Activated T-helper 2 cell treated with anti-CD3 and anti-CD28 coated beads, Interferon-gamma antibody, Interleukin-2, Interleukin-4, amounts not matched to agents 10 μg/mL and 5 μg/mL and 100 μg/mL, durations not matched to agents 14 hours and 24 hours and 36 hours (primary cell): Measurements from ENCODE around the gene GNAI2. TPM values are rescaled to one million over a fixed set of nuclear protein-coding genes. Genes with fewer than 3 reads are reported as not detected.
"Not testable (repeated sequence)": the region's sequence is repeated elsewhere in the genome, so short reads cannot be mapped to it uniquely, and the experiment has no call there.

Source experiments
- DNase-seq: peaks from one replicate; pipeline ENCODE4 v3.0.0; 2021; ENCODE audit warnings: low spot score
- H3K27ac Mint-ChIP-seq: one replicate; pipeline ENCODE4 v1.8.0; 2021; ENCODE audit warnings: mixed read lengths
- H3K27me3 Mint-ChIP-seq: one replicate; pipeline ENCODE4 v1.8.0; 2021; ENCODE audit warnings: low read depth, mixed read lengths
- H3K36me3 Mint-ChIP-seq: one replicate; pipeline ENCODE4 v1.8.0; 2021; ENCODE audit warnings: low read depth, mixed read lengths
- H3K4me1 Mint-ChIP-seq: one replicate; pipeline ENCODE4 v1.8.0; 2021; ENCODE audit warnings: low read depth, mixed read lengths
- H3K4me3 Mint-ChIP-seq: one replicate; pipeline ENCODE4 v1.8.0; 2021; ENCODE audit warnings: low read depth, mild to moderate bottlenecking, moderate library complexity, mixed read lengths
- H3K9me3 Mint-ChIP-seq: one replicate; pipeline ENCODE4 v1.8.0; 2021; ENCODE audit warnings: mixed read lengths
- intact Hi-C: fragments of 100-400 bp; cut with micrococcal nuclease; formaldehyde crosslinking; loops from one replicate; pipeline ENCODE4 v1.15.1; 2023
- total RNA-seq: library from RNA; stranded (reverse); gene quantifications from 2 replicates; pipeline ENCODE4 v1.2.3, GENCODE V29; 2022

Gene GNAI2
- total RNA-seq, 1 donor from 2014 or later: 269 TPM

DNA sequence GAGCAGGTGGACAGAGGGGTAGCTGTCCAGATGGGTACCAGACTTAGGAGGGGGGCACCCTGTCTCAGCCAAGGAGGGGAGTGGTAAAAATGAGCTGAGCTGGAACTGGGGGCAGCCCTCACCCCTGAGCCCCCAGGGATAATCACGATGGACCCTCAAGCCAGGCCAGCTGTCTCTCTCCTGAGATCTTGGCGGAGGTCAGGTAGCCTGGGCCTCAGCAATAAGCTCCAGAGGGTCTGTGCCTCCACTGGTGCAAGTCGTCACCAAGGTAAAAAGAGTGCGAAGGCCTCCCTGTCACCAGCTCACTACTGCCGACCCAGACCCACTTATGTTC is 25.9 kb upstream of the GNAI2 start:
- no peak overlapping the region for H3K27ac Mint-ChIP-seq

DNA sequence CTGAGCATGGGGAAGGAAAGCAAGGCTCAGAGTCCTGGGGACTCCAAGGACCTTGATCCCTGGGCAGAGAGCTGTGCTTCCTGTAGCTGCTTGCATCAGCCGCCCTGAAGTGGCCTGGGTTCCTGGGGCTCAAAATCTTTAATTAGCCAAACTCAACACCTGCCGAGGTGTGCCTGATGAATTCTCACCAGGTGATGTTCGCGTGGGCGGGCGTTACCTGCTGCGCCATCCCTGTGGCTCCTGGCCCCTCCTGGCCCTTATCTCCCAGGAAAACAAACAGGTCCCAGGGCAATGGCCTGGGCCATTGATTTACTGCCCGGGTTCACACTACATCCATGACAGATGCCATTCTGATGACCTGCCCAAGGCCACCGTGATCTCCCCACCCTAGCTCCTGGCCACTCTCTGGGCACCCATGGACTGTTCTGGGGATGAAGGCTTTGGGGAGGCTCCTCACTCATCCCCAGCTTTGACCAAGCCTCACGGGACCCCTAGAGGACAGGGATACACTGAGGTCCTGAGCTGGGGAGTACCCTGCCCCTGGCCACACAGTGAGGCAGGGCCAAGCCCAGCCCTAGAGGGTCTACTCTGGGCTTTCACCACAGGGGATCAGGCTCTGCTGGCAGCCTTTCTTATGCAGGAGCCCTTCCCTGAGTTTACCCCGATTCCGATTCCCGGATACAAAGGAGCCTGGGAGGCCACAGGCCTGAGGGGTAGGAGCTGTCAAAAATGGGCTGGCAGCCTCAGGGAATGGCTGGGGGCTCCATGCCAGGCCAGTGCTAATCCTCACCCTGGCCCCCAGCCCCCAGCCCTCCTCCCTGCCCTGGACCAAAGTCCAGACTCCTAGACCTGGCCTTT is 25.3 kb upstream of the GNAI2 start:
- H3K4me1 Mint-ChIP-seq: no peaks in the 10 kb centered on the region
- H3K4me3 Mint-ChIP-seq: no peak overlapping the region
- H3K36me3 Mint-ChIP-seq: no peaks in the 10 kb centered on the region
- H3K27ac Mint-ChIP-seq: no peak overlapping the region
- no peaks in the 10 kb centered on the region for H3K9me3 Mint-ChIP-seq
- peaks cover 21% of the 10 kb centered on the region for H3K27me3 Mint-ChIP-seq
- DNase-seq: no peak
- intact Hi-C loops: no loop called here

More for the DNA sequence above, 25.9 kb upstream of the GNAI2 start:
- no peaks in the 10 kb centered on the region for H3K4me1 Mint-ChIP-seq
- no peaks in the 10 kb centered on the region for H3K9me3 Mint-ChIP-seq
- H3K36me3 Mint-ChIP-seq: no peaks in the 10 kb centered on the region
- peaks cover 21% of the 10 kb centered on the region for H3K27me3 Mint-ChIP-seq
- intact Hi-C loops: no loop called here
- no peak overlapping the region for H3K4me3 Mint-ChIP-seq
- no peak for DNase-seq

DNA sequence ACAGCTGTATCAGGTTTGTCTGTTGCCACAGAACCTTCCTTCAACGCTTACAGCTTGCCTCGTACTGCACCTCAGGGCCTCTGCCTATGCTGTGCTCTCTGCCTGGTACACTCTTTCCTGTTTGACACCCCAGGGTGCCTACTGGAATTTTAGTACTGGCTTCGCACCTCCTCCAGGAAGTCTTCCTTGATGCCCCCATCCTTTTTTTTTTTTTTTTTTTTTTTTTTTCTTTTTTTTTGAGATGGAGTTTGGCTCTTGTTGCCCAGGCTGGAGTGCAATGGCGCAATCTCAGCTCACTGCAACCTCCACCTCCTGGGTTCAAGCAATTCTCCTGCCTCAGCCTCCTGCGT is 24.7 kb upstream of the GNAI2 start:
- H3K4me1 Mint-ChIP-seq, H3K27ac Mint-ChIP-seq, H3K36me3 Mint-ChIP-seq, H3K4me3 Mint-ChIP-seq, H3K9me3 Mint-ChIP-seq, DNase-seq, intact Hi-C loops: not testable (repeated sequence)
- H3K27me3 Mint-ChIP-seq: peaks cover 17% of the 10 kb centered on the region

DNA sequence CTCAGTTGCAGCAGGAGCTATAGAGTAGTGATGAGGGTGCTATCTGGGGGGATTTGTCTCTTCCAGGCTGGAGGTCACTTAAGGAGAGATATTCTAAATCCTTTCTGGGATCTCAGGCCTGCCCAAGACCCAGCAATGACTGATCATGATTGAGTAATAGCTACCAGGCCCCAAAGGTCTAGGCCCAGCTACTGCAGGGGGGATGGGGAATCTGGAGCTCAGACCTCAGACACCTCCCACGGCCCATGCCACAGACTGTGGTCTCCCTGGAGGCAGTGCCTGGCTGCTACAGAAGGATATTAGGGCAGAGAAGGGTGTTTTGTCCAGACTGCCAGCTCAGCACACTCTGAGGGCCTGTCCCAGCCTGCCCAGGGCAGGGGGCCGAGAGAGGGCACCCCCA is 24.1 kb upstream of the GNAI2 start:
- Mint-ChIP-seq H3K36me3 (no peaks in the 10 kb centered on the region), H3K4me1 (no peaks in the 10 kb centered on the region), H3K27ac (no peak overlapping the region), H3K27me3 (peaks cover 11% of the 10 kb centered on the region), H3K9me3 (no peaks in the 10 kb centered on the region), H3K4me3 (no peak overlapping the region)
- no peak for DNase-seq
- intact Hi-C loops: no loop called here

DNA sequence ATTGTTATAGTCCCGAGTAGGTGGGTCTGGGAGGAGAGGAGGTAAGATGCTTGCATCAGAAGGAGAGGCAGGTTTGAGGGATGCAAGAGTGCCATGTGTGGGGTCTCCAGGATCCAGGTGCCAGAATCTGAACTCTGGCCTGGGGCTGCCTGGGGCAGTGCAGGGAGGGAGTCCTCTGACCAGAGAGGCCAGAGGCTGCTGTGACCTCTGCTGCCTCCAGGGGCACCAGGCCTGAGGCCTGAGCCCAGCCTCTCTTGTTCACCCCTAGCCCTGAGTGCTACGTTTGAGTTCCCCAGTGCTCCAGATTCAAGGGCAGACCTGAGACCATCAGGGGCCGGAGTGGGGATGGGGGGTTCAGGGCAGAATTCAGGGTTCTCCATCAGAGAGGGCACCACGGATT is 23.5 kb upstream of the GNAI2 start:
- DNase-seq: no peak
- no peaks in the 10 kb centered on the region for H3K9me3 Mint-ChIP-seq
- intact Hi-C loops: no loop called here
- H3K4me1 Mint-ChIP-seq: no peaks in the 10 kb centered on the region
- peaks cover 6% of the 10 kb centered on the region for H3K27me3 Mint-ChIP-seq
- no peak overlapping the region for H3K4me3 Mint-ChIP-seq
- H3K27ac Mint-ChIP-seq: no peak overlapping the region
- H3K36me3 Mint-ChIP-seq: no peaks in the 10 kb centered on the region

DNA sequence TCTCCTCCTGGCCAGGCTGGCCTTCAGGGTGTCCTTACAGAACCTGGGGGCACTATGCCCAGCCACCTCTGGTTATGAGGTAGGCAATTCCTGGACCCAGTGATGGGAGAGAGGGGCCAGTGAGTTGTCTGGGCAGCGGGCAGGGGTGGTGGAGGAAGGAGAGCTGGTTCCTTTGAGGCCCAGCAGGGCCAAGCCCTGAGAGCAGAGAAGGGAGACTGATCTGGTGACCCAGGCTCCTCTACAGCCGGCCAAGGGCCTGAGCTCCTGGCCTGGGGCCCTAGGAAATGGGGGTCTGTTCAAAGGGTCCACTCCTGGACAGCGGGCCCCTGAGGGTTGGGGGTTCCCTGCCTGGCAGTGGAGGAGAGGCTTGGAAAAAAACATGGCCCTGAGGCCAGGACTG is 23.0 kb upstream of the GNAI2 start:
- H3K4me1 Mint-ChIP-seq: no peaks in the 10 kb centered on the region
- no peaks in the 10 kb centered on the region for H3K9me3 Mint-ChIP-seq
- no peak for DNase-seq
- H3K27ac Mint-ChIP-seq: no peak overlapping the region
- H3K36me3 Mint-ChIP-seq: no peaks in the 10 kb centered on the region
- no peak overlapping the region for H3K4me3 Mint-ChIP-seq
- peaks cover 4% of the 10 kb centered on the region for H3K27me3 Mint-ChIP-seq
- intact Hi-C loops: no loop called here

DNA sequence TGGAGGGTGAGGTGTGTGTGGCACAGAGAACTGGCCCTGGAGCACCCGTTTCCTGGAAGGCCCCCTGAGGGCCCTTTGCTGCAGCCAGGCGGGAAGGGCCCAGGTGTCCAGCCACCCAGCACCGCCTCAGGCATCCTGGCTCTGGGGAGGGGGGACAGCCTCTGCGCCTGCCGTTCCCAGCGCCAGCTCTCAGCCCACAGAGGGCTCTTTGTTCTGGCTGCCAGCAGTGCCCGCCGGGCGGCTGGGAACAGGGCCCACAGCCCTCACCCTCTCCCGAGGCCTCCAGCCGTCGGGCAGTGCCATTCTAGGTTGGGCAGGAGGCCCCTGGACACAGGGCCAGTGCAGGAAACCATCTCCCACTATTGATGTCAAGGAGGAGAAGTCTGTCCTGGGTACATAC is 22.6 kb upstream of the GNAI2 start:
- H3K36me3 Mint-ChIP-seq: no peaks in the 10 kb centered on the region
- no peaks in the 10 kb centered on the region for H3K9me3 Mint-ChIP-seq
- H3K4me1 Mint-ChIP-seq: no peaks in the 10 kb centered on the region
- intact Hi-C loops: no loop called here
- H3K4me3 Mint-ChIP-seq: no peak overlapping the region
- H3K27me3 Mint-ChIP-seq: peaks cover 4% of the 10 kb centered on the region
- no peak overlapping the region for H3K27ac Mint-ChIP-seq
- no peak for DNase-seq

DNA sequence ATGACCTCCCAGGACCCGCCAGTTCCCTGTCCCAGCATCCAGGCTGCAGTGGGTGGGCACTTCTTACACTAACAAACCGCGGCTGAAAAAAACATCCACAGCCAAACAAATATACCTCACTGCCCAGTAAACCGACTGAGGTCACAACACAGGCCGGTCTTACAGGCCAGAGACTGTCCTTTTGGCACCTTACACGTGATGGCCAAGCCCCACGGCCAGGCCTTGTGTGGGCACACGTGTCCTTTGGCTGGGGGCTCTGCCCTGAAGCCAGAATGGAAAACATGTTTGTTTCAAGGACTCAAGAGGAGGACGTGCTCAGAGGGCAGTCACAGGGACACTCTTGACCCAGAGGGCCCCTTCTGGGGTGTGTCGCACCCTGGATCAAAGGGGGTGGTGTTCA is 21.2 kb upstream of the GNAI2 start:
- H3K27me3 Mint-ChIP-seq: no peaks in the 10 kb centered on the region
- no peaks in the 10 kb centered on the region for H3K4me1 Mint-ChIP-seq
- H3K27ac Mint-ChIP-seq: no peak overlapping the region
- intact Hi-C loops: no loop called here
- no peak overlapping the region for H3K4me3 Mint-ChIP-seq
- H3K9me3 Mint-ChIP-seq: no peaks in the 10 kb centered on the region
- no peak for DNase-seq
- H3K36me3 Mint-ChIP-seq: no peaks in the 10 kb centered on the region

DNA sequence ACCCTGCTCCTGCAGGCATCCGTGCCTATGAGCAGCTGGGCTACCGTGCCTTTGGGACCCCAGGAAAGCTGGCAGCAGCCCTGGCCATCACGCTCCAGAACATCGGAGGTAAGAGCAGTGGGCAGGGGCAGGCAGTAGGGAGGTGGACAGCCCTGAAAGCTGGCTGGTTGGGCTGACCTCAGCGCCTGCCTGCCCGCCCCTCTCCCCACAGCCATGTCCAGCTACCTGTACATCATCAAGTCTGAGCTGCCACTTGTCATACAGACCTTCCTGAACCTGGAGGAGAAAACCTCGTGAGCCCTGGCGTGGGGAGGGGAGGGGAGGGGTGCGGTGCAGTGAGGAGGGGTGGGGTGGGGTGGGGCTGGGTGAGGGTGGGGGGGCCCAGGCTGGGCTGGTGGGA is 20.5 kb upstream of the GNAI2 start:
- no peak for DNase-seq
- Mint-ChIP-seq H3K4me1 (no peaks in the 10 kb centered on the region), H3K27ac (no peak overlapping the region), H3K36me3 (no peaks in the 10 kb centered on the region), H3K27me3 (no peaks in the 10 kb centered on the region), H3K9me3 (no peaks in the 10 kb centered on the region), H3K4me3 (no peak overlapping the region)
- intact Hi-C loops: no loop called here

DNA sequence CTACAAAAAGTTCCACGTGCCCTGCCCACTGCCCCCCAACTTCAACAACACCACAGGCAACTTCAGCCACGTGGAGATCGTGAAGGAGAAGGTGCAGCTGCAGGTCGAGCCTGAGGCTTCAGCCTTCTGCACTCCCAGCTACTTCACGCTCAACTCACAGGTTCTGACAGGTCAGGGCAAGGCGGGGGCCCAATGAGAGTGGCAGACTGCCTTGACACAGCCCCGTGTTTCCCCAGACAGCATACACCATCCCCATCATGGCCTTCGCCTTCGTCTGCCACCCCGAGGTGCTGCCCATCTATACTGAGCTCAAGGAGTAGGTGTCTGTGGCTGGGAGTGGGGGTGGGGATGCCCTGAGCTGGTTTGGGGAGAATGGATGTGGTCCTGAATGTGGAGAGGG is 18.3 kb upstream of the GNAI2 start:
- Mint-ChIP-seq H3K4me3 (no peak overlapping the region), H3K36me3 (no peaks in the 10 kb centered on the region), H3K27ac (no peak overlapping the region), H3K27me3 (no peaks in the 10 kb centered on the region), H3K9me3 (no peaks in the 10 kb centered on the region), H3K4me1 (no peaks in the 10 kb centered on the region)
- no peak for DNase-seq
- intact Hi-C loops: no loop called here

DNA sequence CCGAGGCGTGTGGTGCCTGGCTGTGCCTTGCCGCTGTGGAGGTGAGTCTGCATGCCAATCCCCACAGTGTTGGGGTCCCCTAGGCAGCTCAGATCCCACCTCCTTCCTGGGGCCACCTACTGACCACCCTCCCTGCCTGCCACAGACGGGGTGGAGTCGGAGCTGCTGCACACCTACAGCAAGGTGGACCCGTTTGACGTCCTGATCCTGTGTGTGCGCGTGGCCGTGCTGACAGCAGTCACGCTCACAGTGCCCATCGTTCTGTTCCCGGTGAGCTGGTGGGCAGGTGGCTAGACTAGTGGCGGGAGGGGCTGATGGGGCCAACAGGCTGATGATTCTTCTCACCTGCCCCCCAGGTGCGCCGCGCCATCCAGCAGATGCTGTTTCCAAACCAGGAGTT is 17.6 kb upstream of the GNAI2 start:
- H3K36me3 Mint-ChIP-seq: no peaks in the 10 kb centered on the region
- intact Hi-C loops: no loop called here
- H3K27ac Mint-ChIP-seq: no peak overlapping the region
- no peaks in the 10 kb centered on the region for H3K9me3 Mint-ChIP-seq
- no peaks in the 10 kb centered on the region for H3K4me1 Mint-ChIP-seq
- H3K27me3 Mint-ChIP-seq: peaks cover 2% of the 10 kb centered on the region
- DNase-seq: no peak
- H3K4me3 Mint-ChIP-seq: no peak overlapping the region

DNA sequence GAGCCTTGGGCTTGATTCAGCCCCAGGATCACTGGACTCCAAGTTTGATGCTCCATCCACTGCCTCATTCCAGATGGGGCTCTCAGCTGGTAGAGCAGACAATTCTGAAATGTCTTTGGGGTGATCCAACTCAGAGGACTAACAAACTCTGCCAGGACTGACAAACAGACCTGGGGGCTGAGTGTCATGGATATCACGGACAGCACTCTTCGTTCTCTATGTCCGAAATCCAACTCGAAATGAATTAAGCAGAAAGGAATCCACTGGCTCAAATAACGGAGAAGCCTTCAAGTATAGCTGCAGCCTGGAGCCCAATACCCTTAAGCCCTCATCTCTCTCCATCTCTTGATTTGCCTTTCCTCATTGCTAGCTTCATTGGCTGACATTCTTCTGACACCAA is 16.7 kb upstream of the GNAI2 start:
- H3K4me3 Mint-ChIP-seq: no peak overlapping the region
- H3K27ac Mint-ChIP-seq: no peak overlapping the region
- intact Hi-C loops: no loop called here
- no peaks in the 10 kb centered on the region for H3K36me3 Mint-ChIP-seq
- peaks cover 5% of the 10 kb centered on the region for H3K27me3 Mint-ChIP-seq
- H3K4me1 Mint-ChIP-seq: no peaks in the 10 kb centered on the region
- no peak for DNase-seq
- H3K9me3 Mint-ChIP-seq: no peaks in the 10 kb centered on the region

DNA sequence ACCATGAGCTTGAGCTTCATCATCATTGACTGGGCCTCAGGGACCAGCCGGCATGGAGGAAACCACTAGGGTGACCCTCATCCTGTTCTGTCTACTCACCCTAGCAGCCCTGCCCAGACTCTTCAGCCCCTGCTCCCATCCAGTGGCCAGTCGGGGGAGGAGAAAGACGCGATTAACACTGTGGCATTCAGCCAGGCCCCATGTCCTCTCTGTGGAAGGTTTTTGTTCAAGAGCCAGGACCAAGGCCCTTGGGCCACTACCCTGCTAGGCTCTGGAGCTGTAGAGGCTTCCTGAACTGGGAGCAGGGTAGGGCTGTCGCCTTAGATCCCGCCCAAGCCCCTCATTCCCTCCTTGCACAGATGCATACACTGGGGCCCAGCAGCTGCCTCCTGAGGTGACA is 15.9 kb upstream of the GNAI2 start:
- Mint-ChIP-seq H3K27me3 (peaks cover 7% of the 10 kb centered on the region), H3K9me3 (no peaks in the 10 kb centered on the region), H3K4me3 (no peak overlapping the region), H3K27ac (no peak overlapping the region), H3K36me3 (no peaks in the 10 kb centered on the region), H3K4me1 (no peaks in the 10 kb centered on the region)
- intact Hi-C loops: no loop called here
- DNase-seq: no peak

DNA sequence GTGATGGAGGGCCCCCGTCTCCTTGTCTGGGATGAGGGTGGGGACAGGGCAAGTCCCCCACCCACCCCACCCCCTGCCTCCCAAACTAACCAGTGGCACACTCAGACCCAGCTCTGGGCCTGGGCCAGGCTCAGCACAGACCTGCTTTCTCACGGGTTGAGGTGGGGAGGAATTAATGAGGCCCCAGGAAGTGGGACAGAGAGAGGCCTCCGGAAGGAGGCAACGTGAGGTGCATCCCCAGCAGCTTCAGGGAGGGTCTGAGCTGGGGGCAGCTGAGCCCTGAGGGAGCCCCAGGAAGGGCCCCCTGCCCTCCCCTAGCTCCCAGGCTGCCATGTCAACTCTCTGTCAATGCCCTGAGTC is 15.0 kb upstream of the GNAI2 start:
- Mint-ChIP-seq H3K27me3 (peaks cover 7% of the 10 kb centered on the region), H3K4me3 (no peak overlapping the region), H3K4me1 (peaks cover 5% of the 10 kb centered on the region), H3K27ac (no peak overlapping the region), H3K36me3 (no peaks in the 10 kb centered on the region), H3K9me3 (no peaks in the 10 kb centered on the region)
- intact Hi-C loops: no loop called here
- no peak for DNase-seq
